Stomach smooth muscle (tissue), 2 donors: ENCODE results near the gene HCFC1.
A peak's percentile ranks its signal among the peaks of the same experiment; 100 is the strongest.

ENCODE experiments used
- H3K27ac ChIP-seq: one replicate; pipeline ENCODE4 v1.7.0; 2013; ENCODE audit warnings: mild to moderate bottlenecking, low read length, inconsistent platforms
- H3K27me3 ChIP-seq, 2 donors: one replicate each; pipeline ENCODE4 v1.7.0; 2013; ENCODE audit warnings: low read length in 2 of 2; ENCODE audit not compliant: insufficient read depth in 2 of 2, control insufficient read depth in 1 of 2
- H3K36me3 ChIP-seq, 2 donors: one replicate each; pipeline ENCODE4 v1.7.0; 2013; ENCODE audit warnings: low read length in 2 of 2; ENCODE audit not compliant: control insufficient read depth in 2 of 2, insufficient read depth in 2 of 2
- H3K4me1 ChIP-seq: one replicate; pipeline ENCODE4 v1.7.0; 2013; ENCODE audit warnings: low read length; ENCODE audit not compliant: control insufficient read depth, insufficient read depth
- H3K4me3 ChIP-seq, 2 donors: one replicate each; pipeline ENCODE4 v1.7.0; 2013; ENCODE audit warnings: low read length in 2 of 2
- H3K9ac ChIP-seq, 2 donors: one replicate each; pipeline ENCODE4 v1.7.0; 2013; ENCODE audit warnings: low read length in 2 of 2, mild to moderate bottlenecking in 1 of 2
- H3K9me3 ChIP-seq, 2 donors: one replicate each; pipeline ENCODE4 v1.7.0; 2013; ENCODE audit warnings: low read length in 2 of 2; ENCODE audit not compliant: control insufficient read depth in 2 of 2
- donor health status: healthy.
- donor health status: Pancreatic carcinoma.

HCFC1 gene

DNA sequence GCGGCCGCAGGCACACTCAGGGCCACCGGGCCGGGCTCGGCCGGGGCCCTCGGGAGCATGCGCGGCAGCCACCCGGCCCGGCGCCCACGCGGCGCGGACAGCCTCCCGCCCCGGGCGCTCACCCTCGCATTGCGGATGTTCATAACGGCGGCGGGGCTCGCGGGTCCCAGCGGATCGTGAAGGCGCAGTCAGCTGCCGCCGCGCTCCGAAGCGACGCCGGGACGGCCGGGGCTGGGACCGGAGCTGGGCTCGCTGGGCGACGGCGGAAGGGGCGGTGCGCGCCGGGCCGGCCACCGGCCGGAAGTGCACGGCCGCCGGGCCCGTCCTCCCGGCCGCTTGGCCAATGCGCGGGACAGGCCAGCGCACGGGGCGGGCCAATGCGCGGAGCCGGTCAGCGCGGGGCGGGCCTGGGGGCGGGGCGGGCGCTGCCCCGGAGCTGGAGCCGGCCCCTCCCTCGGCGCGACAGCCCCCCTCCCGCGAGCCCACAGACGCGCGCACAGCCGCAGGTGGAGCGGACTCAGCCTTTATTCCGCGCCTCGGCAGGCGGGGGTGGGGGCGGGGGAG lies 36.8 kb downstream of the HCFC1 start, which contains the start of gene NAA10:
Gene NAA10 (minus strand): TSS at position 276 of the 564 bp plus-strand sequence. CDS start 133 bp downstream, at position 143.
- Histone ChIP-seq H3K4me3 (peak within 1 kb of the TSS; percentile 73 to 78), H3K9me3 (no peaks in the 10 kb centered on the region), H3K9ac (peak within 1 kb of the TSS; percentile 57 to 64), H3K27ac (peak within 1 kb of the TSS; percentile 11), H3K36me3 (peaks cover 7 to 10% of the 10 kb centered on the region in 2 donors), H3K4me1 (peaks cover 12% of the 10 kb centered on the region), H3K27me3 (peaks cover 0 to 4% of the 10 kb centered on the region in 2 donors)

DNA sequence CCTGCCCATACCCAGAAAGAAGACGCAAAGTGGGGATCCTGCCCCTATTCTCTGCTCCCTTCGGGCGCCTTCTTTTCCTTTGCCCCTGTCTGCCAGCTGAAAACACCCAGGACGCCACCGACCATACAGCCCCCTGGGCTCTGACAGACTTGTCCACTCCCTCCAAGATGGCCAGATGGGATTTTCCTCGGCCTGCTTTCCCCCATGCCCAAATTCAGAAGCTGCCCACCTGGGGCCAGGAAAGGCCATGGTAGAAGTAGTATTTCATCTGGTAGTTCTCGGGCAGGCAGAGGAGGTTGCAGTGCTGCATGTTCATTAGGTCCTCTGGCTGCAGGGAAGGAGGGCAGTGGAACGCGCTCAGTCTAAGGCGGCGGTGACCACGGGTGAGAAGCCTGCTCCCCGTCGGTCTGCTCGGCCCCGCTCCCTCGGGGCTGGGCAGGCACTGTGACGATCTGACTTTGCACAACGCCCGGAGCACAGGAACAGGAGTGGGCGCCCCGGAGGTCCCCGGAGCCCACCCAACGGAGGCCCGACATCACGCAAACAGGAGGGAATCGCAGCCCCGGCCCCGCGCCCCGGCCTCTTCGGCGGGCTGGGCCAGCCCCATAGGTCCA lies 37.4 kb downstream of the HCFC1 start:
- peaks cover 10% of the 10 kb centered on the region in 2 donors for H3K36me3 ChIP-seq
- no peaks in the 10 kb centered on the region for H3K9me3 ChIP-seq
- peak overlapping the region; percentile 57 to 64 for H3K9ac ChIP-seq
- H3K4me1 ChIP-seq: peaks cover 17% of the 10 kb centered on the region
- peak overlapping the region; percentile 11 for H3K27ac ChIP-seq
- H3K27me3 ChIP-seq: peaks cover 0 to 2% of the 10 kb centered on the region in 2 donors
- H3K4me3 ChIP-seq: peak overlapping the region; percentile 73 to 78

DNA sequence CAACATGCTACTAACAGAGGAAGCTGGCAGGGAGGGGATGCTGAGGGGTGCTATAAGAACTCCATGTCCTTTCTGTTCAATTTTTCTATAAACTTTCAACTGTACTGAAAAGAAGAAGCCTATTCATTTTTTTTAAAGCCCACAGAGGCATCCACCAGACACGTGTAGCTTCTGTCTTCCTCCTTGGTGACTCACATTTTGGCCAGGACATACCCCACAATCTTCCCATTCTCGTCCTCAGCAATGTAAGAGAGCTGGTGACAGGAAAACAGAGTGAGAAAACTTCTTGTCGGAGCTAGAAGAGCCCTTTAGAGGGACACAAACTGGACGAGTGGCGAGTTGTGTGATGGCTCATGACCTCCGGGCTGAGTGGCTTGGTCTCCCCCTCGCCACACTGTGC lies 37.9 kb downstream of the HCFC1 start:
- peaks cover 18% of the 10 kb centered on the region for H3K4me1 ChIP-seq
- peaks cover 0 to 2% of the 10 kb centered on the region in 2 donors for H3K27me3 ChIP-seq
- no peaks in the 10 kb centered on the region for H3K9me3 ChIP-seq
- H3K36me3 ChIP-seq: peaks cover 10% of the 10 kb centered on the region in 2 donors
- H3K9ac ChIP-seq: peak overlapping the region in 1 of 2 donors; percentile 57
- peak overlapping the region; percentile 73 to 78 for H3K4me3 ChIP-seq
- H3K27ac ChIP-seq: peak overlapping the region; percentile 11

DNA sequence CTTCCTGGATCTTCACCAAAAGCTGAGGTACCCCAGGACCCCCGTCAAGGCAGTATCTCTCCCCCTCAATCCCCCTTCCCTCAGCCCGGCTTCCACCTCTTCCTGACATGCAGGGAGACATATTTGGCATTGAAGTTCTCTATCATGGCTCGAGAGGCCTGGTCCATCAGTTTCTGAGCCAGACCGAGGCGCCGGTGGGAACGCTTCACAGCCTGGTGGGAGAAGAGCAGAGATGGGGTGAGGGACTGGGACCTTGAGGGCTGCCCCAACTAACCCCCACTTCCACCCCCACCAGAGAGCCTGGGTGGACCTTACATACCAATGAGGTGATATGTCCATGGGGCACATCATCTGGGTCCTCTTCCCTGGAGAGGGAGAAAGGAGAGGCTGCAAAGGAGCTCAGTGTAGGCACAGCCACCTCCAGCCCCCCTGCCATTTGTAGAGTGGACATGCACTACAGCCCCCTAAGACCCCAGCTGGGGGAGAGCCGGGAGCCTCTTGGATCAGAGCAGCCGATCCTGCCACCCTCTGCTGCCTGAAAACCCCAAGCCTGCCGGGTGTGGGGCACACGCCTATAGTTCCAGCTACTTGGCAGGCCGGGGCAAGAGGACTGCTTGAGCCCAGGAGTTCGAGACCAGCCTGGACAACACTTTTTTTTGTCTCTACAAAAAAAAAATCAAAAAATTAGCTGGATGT lies 39.2 kb downstream of the HCFC1 start:
- H3K36me3 ChIP-seq: peaks cover 10% of the 10 kb centered on the region in 2 donors
- no peak overlapping the region for H3K4me3 ChIP-seq
- no peak overlapping the region for H3K27ac ChIP-seq
- peaks cover 26% of the 10 kb centered on the region for H3K4me1 ChIP-seq
- no peak overlapping the region for H3K9ac ChIP-seq
- no peaks in the 10 kb centered on the region for H3K9me3 ChIP-seq
- H3K27me3 ChIP-seq: peaks cover 0 to 2% of the 10 kb centered on the region in 2 donors

DNA sequence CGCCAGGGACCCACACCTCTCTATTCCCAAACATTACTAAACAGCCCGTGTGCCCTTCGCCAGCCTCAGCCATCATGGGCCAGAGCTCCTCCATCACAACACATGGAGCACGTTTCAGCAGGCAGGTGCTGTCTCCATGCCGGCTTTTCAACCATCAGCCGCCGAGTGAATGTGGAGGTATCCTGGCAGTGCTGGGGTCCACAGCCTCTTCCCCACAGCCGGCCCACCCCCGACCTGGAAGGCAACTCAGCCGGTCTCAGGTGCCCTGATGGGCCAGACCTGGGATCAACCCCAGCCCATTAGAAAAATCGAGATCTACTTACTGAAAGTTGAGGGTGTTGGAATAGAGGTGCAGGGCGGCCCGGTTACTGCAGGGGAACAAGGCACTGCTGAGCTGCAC lies 39.9 kb downstream of the HCFC1 start:
- H3K9me3 ChIP-seq: no peaks in the 10 kb centered on the region
- H3K9ac ChIP-seq: no peak overlapping the region
- no peak overlapping the region for H3K27ac ChIP-seq
- H3K4me3 ChIP-seq: no peak overlapping the region
- peaks cover 0 to 2% of the 10 kb centered on the region in 2 donors for H3K27me3 ChIP-seq
- peaks cover 33% of the 10 kb centered on the region for H3K4me1 ChIP-seq
- H3K36me3 ChIP-seq: peaks cover 10% of the 10 kb centered on the region in 2 donors

DNA sequence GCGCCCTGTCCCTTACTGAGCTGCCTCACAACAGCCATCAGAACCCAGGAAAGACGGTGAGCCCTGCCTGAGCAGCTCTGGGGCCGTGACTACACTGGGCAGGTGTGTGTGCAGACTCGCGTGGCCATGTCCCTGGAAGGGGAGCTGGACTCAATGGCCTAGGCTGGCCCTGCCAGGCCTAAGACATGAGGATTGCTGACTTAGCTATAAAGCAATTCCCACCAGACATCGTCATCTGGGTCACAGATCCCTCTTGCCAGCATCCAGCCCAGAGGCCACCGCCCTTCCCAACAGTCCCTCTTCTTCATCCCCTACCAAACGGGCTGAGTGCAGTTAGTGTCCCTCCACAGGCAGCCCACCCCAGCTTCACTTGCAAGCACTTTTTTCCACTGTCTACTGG lies 40.5 kb downstream of the HCFC1 start:
- no peak overlapping the region for H3K4me3 ChIP-seq
- no peak overlapping the region for H3K27ac ChIP-seq
- H3K4me1 ChIP-seq: peaks cover 38% of the 10 kb centered on the region
- peaks cover 0 to 2% of the 10 kb centered on the region in 2 donors for H3K27me3 ChIP-seq
- H3K9me3 ChIP-seq: no peaks in the 10 kb centered on the region
- peaks cover 10% of the 10 kb centered on the region in 2 donors for H3K36me3 ChIP-seq
- H3K9ac ChIP-seq: no peak overlapping the region

DNA sequence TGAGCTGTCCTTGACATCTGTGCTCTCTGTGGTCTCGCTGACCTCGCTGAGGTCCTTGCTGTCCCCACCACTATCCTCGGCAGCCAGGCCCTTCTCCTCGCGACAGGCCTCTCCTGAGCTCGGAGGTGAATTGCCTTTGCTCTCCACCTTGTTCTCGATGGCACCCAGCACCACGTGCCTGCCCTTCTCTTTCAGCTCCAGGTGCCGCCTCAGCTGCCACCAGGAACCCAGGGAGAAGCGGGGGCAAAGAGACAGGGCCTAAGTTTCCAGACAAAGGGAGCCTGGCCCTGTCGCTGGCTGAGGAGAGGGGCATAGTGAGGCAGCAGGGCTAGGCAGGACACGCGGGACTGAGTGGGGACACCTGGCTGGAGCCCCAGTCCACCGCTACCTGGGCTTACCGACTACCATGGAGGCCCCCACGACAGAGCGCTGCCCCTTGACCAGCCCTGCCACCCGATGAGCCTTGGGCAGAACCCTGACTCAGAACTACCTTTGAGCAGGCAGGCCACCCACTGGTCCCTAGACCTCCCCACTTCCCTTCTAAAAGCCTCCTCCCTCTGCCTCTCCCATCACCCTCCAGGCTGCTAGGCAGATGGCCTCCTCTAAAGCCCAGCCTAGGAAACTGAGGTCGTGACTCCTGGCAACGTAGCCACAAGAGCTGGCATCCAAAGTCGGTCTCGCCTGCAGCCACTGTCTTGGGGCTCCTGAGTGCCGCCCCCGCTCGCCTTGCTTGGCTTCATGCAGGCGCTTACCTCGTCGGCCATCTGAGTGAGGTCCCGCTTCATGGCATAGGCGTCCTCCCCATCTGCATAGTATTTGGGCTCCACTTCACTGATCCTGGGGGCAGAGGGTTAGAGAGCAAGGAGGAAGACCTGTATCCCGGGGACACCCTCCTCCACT lies 41.4 kb downstream of the HCFC1 start:
- H3K27ac ChIP-seq: peak overlapping the region; percentile 37
- H3K9ac ChIP-seq: no peak overlapping the region
- peaks cover 42% of the 10 kb centered on the region for H3K4me1 ChIP-seq

DNA sequence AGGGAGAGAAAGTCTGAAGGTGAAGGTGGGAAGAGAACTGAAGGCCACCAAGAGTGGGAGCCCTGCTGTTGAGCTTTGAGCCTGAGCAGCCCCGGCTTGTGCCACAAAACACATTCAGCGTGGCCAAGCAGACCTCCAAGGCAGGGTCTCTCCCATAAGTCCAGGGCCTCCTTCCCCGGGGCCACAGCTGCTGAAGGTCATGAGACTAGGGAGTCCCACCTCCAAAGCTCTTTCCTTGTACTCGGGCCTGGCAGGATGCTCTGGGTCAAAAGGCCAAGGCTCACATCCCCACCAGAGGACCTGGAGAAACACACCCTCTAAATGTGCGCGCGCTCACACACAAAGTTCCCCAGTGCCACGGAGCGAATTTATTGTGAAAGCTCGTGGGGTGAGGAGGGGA lies 42.0 kb downstream of the HCFC1 start:
- peaks cover 43% of the 10 kb centered on the region for H3K4me1 ChIP-seq
- no peak overlapping the region for H3K9ac ChIP-seq
- H3K9me3 ChIP-seq: no peaks in the 10 kb centered on the region
- no peak overlapping the region for H3K4me3 ChIP-seq
- H3K36me3 ChIP-seq: peaks cover 10% of the 10 kb centered on the region in 2 donors
- H3K27ac ChIP-seq: peak overlapping the region; percentile 37
- peaks cover 0 to 5% of the 10 kb centered on the region in 2 donors for H3K27me3 ChIP-seq

More for the DNA sequence above, 41.4 kb downstream of the HCFC1 start:
- Histone ChIP-seq H3K36me3 (peaks cover 10% of the 10 kb centered on the region in 2 donors), H3K27me3 (peaks cover 0 to 5% of the 10 kb centered on the region in 2 donors), H3K4me3 (no peak overlapping the region), H3K9me3 (no peaks in the 10 kb centered on the region)

DNA sequence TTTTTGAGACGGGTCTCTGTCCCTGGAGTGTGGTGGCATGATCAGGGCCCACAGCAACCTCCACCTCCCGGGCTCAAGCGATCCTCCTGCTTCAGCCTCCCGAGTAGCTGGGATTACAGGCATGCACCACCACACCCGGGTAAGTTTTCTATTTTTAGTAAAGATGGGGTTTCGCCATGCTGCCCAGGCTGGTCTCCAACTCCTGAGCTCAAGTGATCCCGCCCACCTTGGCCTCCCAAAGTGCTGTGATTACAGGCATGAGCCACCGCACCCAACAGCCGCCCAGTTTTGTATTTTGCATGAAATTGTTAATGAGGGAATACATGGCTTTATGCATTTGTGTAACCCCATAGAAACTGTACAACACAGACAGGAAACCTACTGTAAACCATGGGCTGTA lies 42.8 kb downstream of the HCFC1 start:
- Histone ChIP-seq H3K4me1 (peaks cover 41% of the 10 kb centered on the region), H3K9me3 (no peaks in the 10 kb centered on the region), H3K4me3 (peak overlapping the region in 1 of 2 donors; percentile 79), H3K27me3 (peaks cover 0 to 8% of the 10 kb centered on the region in 2 donors), H3K9ac (no peak overlapping the region), H3K27ac (no peak overlapping the region), H3K36me3 (peaks cover 10% of the 10 kb centered on the region in 2 donors)
